ENCODE measurements around the gene KLHDC7B.

The KLHDC7B gene

GRCh38 chr22:50548040-50548920, 2.6 kb downstream of the KLHDC7B start:
- no peak for DNase-seq (ENCODE audit: low read depth in 2 of 2)

GRCh38 chr22:50548921-50549790, 3.5 kb downstream of the KLHDC7B start:
- no peak for DNase-seq (ENCODE audit: low read depth in 2 of 2)

GRCh38 chr22:50550395-50550794, 4.7 kb downstream of the KLHDC7B start:
- no peak for DNase-seq (ENCODE audit: low read depth in 2 of 2)

- DNase-seq (ENCODE audit: low read depth in 2 of 2), result no peak
Measured at GRCh38 chr22:50551160-50551752, 5.6 kb downstream of the KLHDC7B start.

GRCh38 chr22:50553310-50553709, 7.6 kb downstream of the KLHDC7B start:
- no peak for DNase-seq (ENCODE audit: low read depth in 2 of 2)

GRCh38 chr22:50556703-50557102, 11.0 kb downstream of the KLHDC7B start:
- no peak for DNase-seq (ENCODE audit: low read depth in 2 of 2)

GRCh38 chr22:50560034-50560433, 14.3 kb downstream of the KLHDC7B start:
- no peak for DNase-seq (ENCODE audit: low read depth in 2 of 2)

GRCh38 chr22:50561401-50562358, 16.0 kb downstream of the KLHDC7B start:
- DNase-seq (ENCODE audit: low read depth in 2 of 2), result no peak

GRCh38 chr22:50562523-50563412, 17.1 kb downstream of the KLHDC7B start, which contains the start of gene SYCE3:
TSS of gene SYCE3 (minus strand) at chr22:50562919. CDS start at chr22:50556405, 6,514 bp downstream.
- peak; percentile 79 to 80 for DNase-seq (ENCODE audit: low read depth in 2 of 2)

GRCh38 chr22:50563413-50564160, 17.9 kb downstream of the KLHDC7B start:
- DNase-seq (ENCODE audit: low read depth in 2 of 2), result no peak

- DNase-seq (ENCODE audit: low read depth in 2 of 2), result no peak
Measured at GRCh38 chr22:50564289-50564688, 18.6 kb downstream of the KLHDC7B start.

- no peak for DNase-seq (ENCODE audit: low read depth in 2 of 2)
Measured at GRCh38 chr22:50567721-50568252, 22.1 kb downstream of the KLHDC7B start.

GRCh38 chr22:50568626-50569025, 22.9 kb downstream of the KLHDC7B start:
- DNase-seq (ENCODE audit: low read depth in 2 of 2), result no peak

GRCh38 chr22:50569041-50569459, 23.4 kb downstream of the KLHDC7B start:
- no peak for DNase-seq (ENCODE audit: low read depth in 2 of 2)

- no peak for DNase-seq (ENCODE audit: low read depth in 2 of 2)
Measured at GRCh38 chr22:50569896-50570535, 24.3 kb downstream of the KLHDC7B start.

GRCh38 chr22:50570861-50571260, 25.2 kb downstream of the KLHDC7B start:
- no peak for DNase-seq (ENCODE audit: low read depth in 2 of 2)

GRCh38 chr22:50571264-50572175, 25.8 kb downstream of the KLHDC7B start:
- no peak for DNase-seq (ENCODE audit: low read depth in 2 of 2)
